GM23338 (cell line): ENCODE results near the gene PINK1. TPM values are rescaled to one million over a fixed set of nuclear protein-coding genes. Genes with fewer than 3 reads are reported as not detected.

ENCODE experiments used
- ATAC-seq: fragments of 200-7000 bp; cut with Tn5 transposase; 3 replicates; pipeline ENCODE4 v1.9.1; 2020
- DNase-seq: peaks from one replicate; pipeline ENCODE4 v3.0.0-alpha.2; 2015; ENCODE audit warnings: low spot score
- H2AFZ ChIP-seq: fragments of 200-600 bp; sonication (generic); 2 replicates; pipeline ENCODE4 v1.8.0; 2016; ENCODE audit warnings: antibody characterized with exemption, mild to moderate bottlenecking, moderate library complexity
- H3F3A ChIP-seq: fragments of 200-600 bp; sonication (generic); replicated peaks from 2 replicates; pipeline ENCODE4 v1.8.0; 2017; ENCODE audit warnings: antibody characterized with exemption, mixed run types, low read depth
- H3K27ac ChIP-seq: fragments of 200-600 bp; sonication (generic); 2 replicates; pipeline ENCODE4 v1.6.1; 2016; ENCODE audit warnings: low read depth
- H3K27me3 ChIP-seq: fragments of 200-600 bp; sonication (generic); 2 replicates; pipeline ENCODE4 v1.8.0; 2016; ENCODE audit warnings: mild to moderate bottlenecking, mixed run types, moderate library complexity; ENCODE audit not compliant: insufficient read depth
- H3K36me3 ChIP-seq: fragments of 200-600 bp; sonication (generic); 2 replicates; pipeline ENCODE4 v1.8.0; 2016; ENCODE audit warnings: mild to moderate bottlenecking; ENCODE audit not compliant: insufficient read depth
- H3K4me1 ChIP-seq: fragments of 200-600 bp; sonication (generic); 2 replicates; pipeline ENCODE4 v1.8.0; 2016; ENCODE audit warnings: mild to moderate bottlenecking, moderate library complexity; ENCODE audit not compliant: insufficient read depth
- H3K4me2 ChIP-seq: fragments of 200-600 bp; sonication (generic); 2 replicates; pipeline ENCODE4 v1.7.1; 2017; ENCODE audit warnings: mixed run types
- H3K4me3 ChIP-seq: fragments of 200-600 bp; sonication (generic); 2 replicates; pipeline ENCODE4 v1.6.1; 2016; ENCODE audit warnings: mixed run types
- H3K79me2 ChIP-seq: fragments of 200-600 bp; sonication (generic); replicated peaks from 2 replicates; pipeline ENCODE4 v1.8.0; 2017; ENCODE audit warnings: mild to moderate bottlenecking; ENCODE audit not compliant: insufficient read depth
- H3K9me2 ChIP-seq: fragments of 200-600 bp; sonication (generic); 2 replicates; pipeline ENCODE4 v1.8.0; 2017; ENCODE audit not compliant: insufficient read depth
- H4K20me1 ChIP-seq: fragments of 200-600 bp; sonication (generic); replicated peaks from 2 replicates; pipeline ENCODE4 v1.8.0; 2017; ENCODE audit warnings: mild to moderate bottlenecking; ENCODE audit not compliant: insufficient read depth
- H3K27ac Mint-ChIP-seq: 2 replicates; pipeline ENCODE4 v1.8.0; 2020; ENCODE audit warnings: inconsistent platforms, mild to moderate bottlenecking, moderate library complexity, mixed read lengths
- H3K27me3 Mint-ChIP-seq: 3 replicates; pipeline ENCODE4 v1.8.0; 2022; ENCODE audit warnings: low read depth, mild to moderate bottlenecking, moderate library complexity, mixed read lengths, inconsistent platforms; ENCODE audit not compliant: insufficient read depth, poor library complexity
- H3K36me3 Mint-ChIP-seq: 3 replicates; pipeline ENCODE4 v1.8.0; 2021; ENCODE audit warnings: low read depth, mild to moderate bottlenecking, inconsistent platforms, moderate library complexity, mixed read lengths
- H3K4me1 Mint-ChIP-seq: 3 replicates; pipeline ENCODE4 v1.8.0; 2020; ENCODE audit warnings: mild to moderate bottlenecking, inconsistent platforms, mixed read lengths
- H3K4me3 Mint-ChIP-seq: 3 replicates; pipeline ENCODE4 v1.8.0; 2021; ENCODE audit warnings: moderate library complexity, mild to moderate bottlenecking, inconsistent platforms, mixed read lengths
- H3K9me3 Mint-ChIP-seq: 3 replicates; pipeline ENCODE4 v1.8.0; 2020; ENCODE audit warnings: moderate library complexity, mild to moderate bottlenecking, inconsistent platforms, mixed read lengths
- CREB1 ChIP-seq: fragments of 250-450 bp; sonication (Bioruptor Pico); IDR thresholded peaks from 2 replicates; pipeline ENCODE4 v1.5.0; 2020; ENCODE audit warnings: low read depth, mild to moderate bottlenecking, moderate library complexity
- CTCF ChIP-seq, 2 experiments: fragments of 200-600 bp in 1 of 2; sonication (generic) in 1 of 2; conservative IDR thresholded peaks; 2 replicates each; pipeline versions ENCODE4 v1.5.1 to v1.6.1; 2016 to 2017; ENCODE audit warnings: antibody characterized with exemption in 2 of 2, low read depth in 2 of 2, mild to moderate bottlenecking in 2 of 2, moderate library complexity in 1 of 2
- EZH2 ChIP-seq: fragments of 200-600 bp; sonication (generic); IDR thresholded peaks from one replicate; pipeline ENCODE4 v1.8.0; 2017; ENCODE audit warnings: antibody characterized with exemption, mild to moderate bottlenecking, low read depth; ENCODE audit not compliant: unreplicated experiment
- EZH2phosphoT487 ChIP-seq: fragments of 200-600 bp; sonication (generic); IDR thresholded peaks from one replicate; pipeline ENCODE4 v1.8.1; 2018; ENCODE audit warnings: antibody characterized with exemption; ENCODE audit not compliant: unreplicated experiment
- JUNB ChIP-seq: IDR thresholded peaks from one replicate; pipeline ENCODE4 v1.6.1; 2016; ENCODE audit warnings: antibody characterized with exemption; ENCODE audit not compliant: unreplicated experiment
- NANOG ChIP-seq: IDR thresholded peaks from 2 replicates; pipeline ENCODE4 v1.6.1; 2016; ENCODE audit warnings: antibody characterized with exemption, borderline replicate concordance
- POLR2AphosphoS5 ChIP-seq: IDR thresholded peaks from 2 replicates; pipeline ENCODE4 v1.6.1; 2016; ENCODE audit warnings: antibody characterized with exemption, low read depth
- STAT1 ChIP-seq: IDR thresholded peaks from one replicate; pipeline ENCODE4 v1.6.1; 2016; ENCODE audit warnings: antibody characterized with exemption; ENCODE audit not compliant: unreplicated experiment
- ZNF114 ChIP-seq: fragments of 250-450 bp; sonication (Bioruptor Pico); IDR thresholded peaks from 2 replicates; pipeline ENCODE4 v1.5.0; 2020; ENCODE audit warnings: mild to moderate bottlenecking, moderate library complexity
- ZNF331 ChIP-seq: fragments of 250-450 bp; sonication (Bioruptor Pico); IDR thresholded peaks from 2 replicates; pipeline ENCODE4 v1.5.0; 2020; ENCODE audit warnings: low read depth, mild to moderate bottlenecking, moderate library complexity
- ZNF462 ChIP-seq: fragments of 250-450 bp; sonication (Bioruptor Pico); IDR thresholded peaks from 2 replicates; pipeline ENCODE4 v1.5.0; 2020; ENCODE audit warnings: mild to moderate bottlenecking, moderate library complexity
- polyA plus RNA-seq: library from polyadenylated mRNA; unstranded; fragments of >200 nt; fragmentation: Nextera tagmentation; extraction: Ambion mirVana; gene quantifications from 2 replicates; pipeline ENCODE4 v1.2.1, GENCODE V29; 2016
- total RNA-seq: library from RNA; depleted of rRNA; stranded (reverse); fragments of >200 nt; shearing (Covaris generic); gene quantifications from 2 replicates; pipeline ENCODE4 v1.2.3, GENCODE V29; 2014
- TF ChIP-seq, protein P1 (sequence below): IDR thresholded peaks from one replicate; pipeline ENCODE4 v1.6.1; 2018; ENCODE audit warnings: antibody characterized with exemption; ENCODE audit not compliant: unreplicated experiment
- TF ChIP-seq, protein P2 (sequence below): IDR thresholded peaks from 2 replicates; pipeline ENCODE4 v1.6.1; 2016; ENCODE audit warnings: antibody characterized with exemption

Gene PINK1
- total and polyA plus RNA-seq, 2 experiments from 2014 or later, result 20.8 to 42.7 TPM

- Mint-ChIP-seq H3K27me3 (peaks cover 7% of the 10 kb centered on the region), H3K4me1 (no peaks in the 10 kb centered on the region), H3K27ac (no peak overlapping the region), H3K9me3 (no peaks in the 10 kb centered on the region; the same call in 2 of the 3 replicates), H3K4me3 (no peak overlapping the region), H3K36me3 (peaks cover 3% of the 10 kb centered on the region; the same call in 2 of the 3 replicates)
- Histone ChIP-seq H4K20me1 (no peaks in the 10 kb centered on the region), H3K9me2 (no peaks in the 10 kb centered on the region), H3K4me2 (no peak overlapping the region), H3K4me3 (no peak overlapping the region), H3K4me1 (no peaks in the 10 kb centered on the region), H3K27ac (no peak overlapping the region), H3F3A (no peaks in the 10 kb centered on the region), H3K27me3 (no peaks in the 10 kb centered on the region), H3K79me2 (no peaks in the 10 kb centered on the region), H3K36me3 (0 out of 2 replicates have a peak, but pooled peaks cover 5% of the 10 kb centered on the region), H2AFZ (no peak overlapping the region)
- no peak for ATAC-seq
- TF ChIP-seq, protein P1, sequence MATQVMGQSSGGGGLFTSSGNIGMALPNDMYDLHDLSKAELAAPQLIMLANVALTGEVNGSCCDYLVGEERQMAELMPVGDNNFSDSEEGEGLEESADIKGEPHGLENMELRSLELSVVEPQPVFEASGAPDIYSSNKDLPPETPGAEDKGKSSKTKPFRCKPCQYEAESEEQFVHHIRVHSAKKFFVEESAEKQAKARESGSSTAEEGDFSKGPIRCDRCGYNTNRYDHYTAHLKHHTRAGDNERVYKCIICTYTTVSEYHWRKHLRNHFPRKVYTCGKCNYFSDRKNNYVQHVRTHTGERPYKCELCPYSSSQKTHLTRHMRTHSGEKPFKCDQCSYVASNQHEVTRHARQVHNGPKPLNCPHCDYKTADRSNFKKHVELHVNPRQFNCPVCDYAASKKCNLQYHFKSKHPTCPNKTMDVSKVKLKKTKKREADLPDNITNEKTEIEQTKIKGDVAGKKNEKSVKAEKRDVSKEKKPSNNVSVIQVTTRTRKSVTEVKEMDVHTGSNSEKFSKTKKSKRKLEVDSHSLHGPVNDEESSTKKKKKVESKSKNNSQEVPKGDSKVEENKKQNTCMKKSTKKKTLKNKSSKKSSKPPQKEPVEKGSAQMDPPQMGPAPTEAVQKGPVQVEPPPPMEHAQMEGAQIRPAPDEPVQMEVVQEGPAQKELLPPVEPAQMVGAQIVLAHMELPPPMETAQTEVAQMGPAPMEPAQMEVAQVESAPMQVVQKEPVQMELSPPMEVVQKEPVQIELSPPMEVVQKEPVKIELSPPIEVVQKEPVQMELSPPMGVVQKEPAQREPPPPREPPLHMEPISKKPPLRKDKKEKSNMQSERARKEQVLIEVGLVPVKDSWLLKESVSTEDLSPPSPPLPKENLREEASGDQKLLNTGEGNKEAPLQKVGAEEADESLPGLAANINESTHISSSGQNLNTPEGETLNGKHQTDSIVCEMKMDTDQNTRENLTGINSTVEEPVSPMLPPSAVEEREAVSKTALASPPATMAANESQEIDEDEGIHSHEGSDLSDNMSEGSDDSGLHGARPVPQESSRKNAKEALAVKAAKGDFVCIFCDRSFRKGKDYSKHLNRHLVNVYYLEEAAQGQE, result no peak
- TF ChIP-seq ZNF114 (CRISPR knock-in tag) (no peak), ZNF331 (CRISPR knock-in tag) (no peak), NANOG (no peak), EZH2phosphoT487 (no peak), EZH2 (no peak), CTCF (conservative IDR thresholded peaks at IDR 0.05; ENCODE audit: low read depth in 2 of 2) (no peak), POLR2AphosphoS5 (no peak), JUNB (no peak), ZNF462 (CRISPR knock-in tag) (no peak), CREB1 (CRISPR knock-in tag) (no peak), STAT1 (no peak)
- TF ChIP-seq, protein P2, sequence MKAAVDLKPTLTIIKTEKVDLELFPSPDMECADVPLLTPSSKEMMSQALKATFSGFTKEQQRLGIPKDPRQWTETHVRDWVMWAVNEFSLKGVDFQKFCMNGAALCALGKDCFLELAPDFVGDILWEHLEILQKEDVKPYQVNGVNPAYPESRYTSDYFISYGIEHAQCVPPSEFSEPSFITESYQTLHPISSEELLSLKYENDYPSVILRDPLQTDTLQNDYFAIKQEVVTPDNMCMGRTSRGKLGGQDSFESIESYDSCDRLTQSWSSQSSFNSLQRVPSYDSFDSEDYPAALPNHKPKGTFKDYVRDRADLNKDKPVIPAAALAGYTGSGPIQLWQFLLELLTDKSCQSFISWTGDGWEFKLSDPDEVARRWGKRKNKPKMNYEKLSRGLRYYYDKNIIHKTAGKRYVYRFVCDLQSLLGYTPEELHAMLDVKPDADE, result no peak
- no peak for DNase-seq
Measured at GRCh38 chr1:20668581-20668980, 35.3 kb downstream of the PINK1 start.
